BLaER1 (cell line): ENCODE results near the gene PTPRM.

ENCODE experiments used
- H3K27ac ChIP-seq: shearing (Covaris generic); formaldehyde crosslinking; 2 replicates; pipeline ENCODE4 v1.8.1; 2022
- H3K27me3 ChIP-seq: shearing (Covaris generic); formaldehyde crosslinking; 2 replicates; pipeline ENCODE4 v1.8.1; 2022
- H3K36me3 ChIP-seq: shearing (Covaris generic); formaldehyde crosslinking; 2 replicates; pipeline ENCODE4 v1.8.1; 2022
- H3K4me1 ChIP-seq: shearing (Covaris generic); formaldehyde crosslinking; 2 replicates; pipeline ENCODE4 v1.8.1; 2022
- H3K4me2 ChIP-seq: shearing (Covaris generic); formaldehyde crosslinking; 2 replicates; pipeline ENCODE4 v1.8.1; 2022
- H3K4me3 ChIP-seq: shearing (Covaris generic); formaldehyde crosslinking; 2 replicates; pipeline ENCODE4 v1.8.1; 2022
- H3K9ac ChIP-seq: shearing (Covaris generic); formaldehyde crosslinking; 2 replicates; pipeline ENCODE4 v1.8.1; 2022
- H3K9me3 ChIP-seq: shearing (Covaris generic); formaldehyde crosslinking; 2 replicates; pipeline ENCODE4 v1.8.1; 2022
- H4K20me1 ChIP-seq: shearing (Covaris generic); formaldehyde crosslinking; 2 replicates; pipeline ENCODE4 v1.8.1; 2022
- Cebpa-rat ChIP-seq: shearing (Covaris generic); IDR thresholded peaks from 2 replicates; pipeline ENCODE4 v1.8.1; 2022

Gene PTPRM

GRCh38 chr18:8290913-8291312 is 723.8 kb downstream of the PTPRM start:
- Histone ChIP-seq H3K4me2 (peak overlapping the region; percentile 45), H3K36me3 (no peaks in the 10 kb centered on the region), H3K27me3 (no peaks in the 10 kb centered on the region), H3K9ac (no peak overlapping the region), H3K4me3 (no peak overlapping the region), H3K4me1 (peaks cover 20% of the 10 kb centered on the region), H3K27ac (no peak overlapping the region), H4K20me1 (no peaks in the 10 kb centered on the region), H3K9me3 (no peaks in the 10 kb centered on the region)
- no peak for TF ChIP-seq Cebpa-rat

- Histone ChIP-seq H3K36me3 (no peaks in the 10 kb centered on the region), H3K4me1 (peaks cover 20% of the 10 kb centered on the region), H3K4me2 (no peak overlapping the region), H3K9me3 (no peaks in the 10 kb centered on the region), H3K27ac (no peak overlapping the region), H3K27me3 (no peaks in the 10 kb centered on the region), H3K4me3 (no peak overlapping the region), H3K9ac (no peak overlapping the region), H4K20me1 (no peaks in the 10 kb centered on the region)
- TF ChIP-seq Cebpa-rat = no peak
Observed at GRCh38 chr18:8293184-8293583, 726.1 kb downstream of the PTPRM start.

GRCh38 chr18:8296886-8297616 is 729.9 kb downstream of the PTPRM start:
- Histone ChIP-seq H3K4me1 (0 out of 2 replicates have a peak, but pooled peaks cover under 1% of the 10 kb centered on the region), H3K9ac (no peak overlapping the region), H3K4me3 (no peak overlapping the region), H3K36me3 (no peaks in the 10 kb centered on the region), H3K9me3 (no peaks in the 10 kb centered on the region), H3K27me3 (no peaks in the 10 kb centered on the region), H3K4me2 (no peak overlapping the region), H4K20me1 (no peaks in the 10 kb centered on the region), H3K27ac (no peak overlapping the region)
- no peak for TF ChIP-seq Cebpa-rat

GRCh38 chr18:8298186-8298585 is 731.1 kb downstream of the PTPRM start:
- Histone ChIP-seq H3K9ac (no peak overlapping the region), H3K27me3 (no peaks in the 10 kb centered on the region), H3K4me2 (no peak overlapping the region), H3K36me3 (no peaks in the 10 kb centered on the region), H4K20me1 (no peaks in the 10 kb centered on the region), H3K27ac (no peak overlapping the region), H3K9me3 (no peaks in the 10 kb centered on the region), H3K4me3 (no peak overlapping the region), H3K4me1 (no peaks in the 10 kb centered on the region)
- TF ChIP-seq Cebpa-rat = no peak

- no peaks in the 10 kb centered on the region for H3K4me1 ChIP-seq
- no peak overlapping the region for H3K4me3 ChIP-seq
- no peak for TF ChIP-seq Cebpa-rat
- no peak overlapping the region for H3K4me2 ChIP-seq
- H4K20me1 ChIP-seq = no peaks in the 10 kb centered on the region
- no peak overlapping the region for H3K27ac ChIP-seq
- H3K9me3 ChIP-seq = no peaks in the 10 kb centered on the region
- no peaks in the 10 kb centered on the region for H3K27me3 ChIP-seq
- H3K36me3 ChIP-seq = no peaks in the 10 kb centered on the region
- H3K9ac ChIP-seq = no peak overlapping the region
Observed at GRCh38 chr18:8299054-8299980, 732.2 kb downstream of the PTPRM start.

- Histone ChIP-seq H3K9me3 (no peaks in the 10 kb centered on the region), H3K27ac (no peak overlapping the region), H3K4me1 (no peaks in the 10 kb centered on the region), H3K36me3 (no peaks in the 10 kb centered on the region), H3K9ac (no peak overlapping the region), H4K20me1 (no peaks in the 10 kb centered on the region), H3K4me3 (no peak overlapping the region), H3K4me2 (no peak overlapping the region), H3K27me3 (no peaks in the 10 kb centered on the region)
- no peak for TF ChIP-seq Cebpa-rat
Observed at GRCh38 chr18:8300751-8301410, 733.8 kb downstream of the PTPRM start.

- H3K27me3 ChIP-seq = no peaks in the 10 kb centered on the region
- TF ChIP-seq Cebpa-rat = no peak
- H3K36me3 ChIP-seq = no peaks in the 10 kb centered on the region
- no peak overlapping the region for H3K4me3 ChIP-seq
- H3K4me2 ChIP-seq = no peak overlapping the region
- no peak overlapping the region for H3K9ac ChIP-seq
- no peak overlapping the region for H3K27ac ChIP-seq
- H3K4me1 ChIP-seq = no peaks in the 10 kb centered on the region
- no peaks in the 10 kb centered on the region for H4K20me1 ChIP-seq
- H3K9me3 ChIP-seq = no peaks in the 10 kb centered on the region
Observed at GRCh38 chr18:8301427-8302172, 734.5 kb downstream of the PTPRM start.

GRCh38 chr18:8303151-8303755 is 736.1 kb downstream of the PTPRM start:
- H3K27me3 ChIP-seq = no peaks in the 10 kb centered on the region
- H3K9me3 ChIP-seq = no peaks in the 10 kb centered on the region
- no peak overlapping the region for H3K27ac ChIP-seq
- no peak overlapping the region for H3K4me3 ChIP-seq
- no peak overlapping the region for H3K4me2 ChIP-seq
- H3K4me1 ChIP-seq = no peaks in the 10 kb centered on the region
- no peaks in the 10 kb centered on the region for H4K20me1 ChIP-seq
- TF ChIP-seq Cebpa-rat = no peak
- no peaks in the 10 kb centered on the region for H3K36me3 ChIP-seq
- no peak overlapping the region for H3K9ac ChIP-seq

- no peaks in the 10 kb centered on the region for H3K9me3 ChIP-seq
- no peak overlapping the region for H3K27ac ChIP-seq
- no peaks in the 10 kb centered on the region for H4K20me1 ChIP-seq
- H3K4me3 ChIP-seq = no peak overlapping the region
- no peak overlapping the region for H3K9ac ChIP-seq
- no peak for TF ChIP-seq Cebpa-rat
- no peak overlapping the region for H3K4me2 ChIP-seq
- no peaks in the 10 kb centered on the region for H3K4me1 ChIP-seq
- no peaks in the 10 kb centered on the region for H3K36me3 ChIP-seq
- H3K27me3 ChIP-seq = no peaks in the 10 kb centered on the region
Observed at GRCh38 chr18:8307960-8308359, 740.8 kb downstream of the PTPRM start.
